BE2C (cell line): ENCODE measurements around the gene PREX1.

Source experiments
- DNase-seq: peaks from one replicate; pipeline ENCODE4 v3.0.0-alpha.2; 2020
- H3K27me3 ChIP-seq: fragments of 250-450 bp; sonication (Bioruptor Pico); 2 replicates; pipeline ENCODE4 v1.5.1; 2020; ENCODE audit warnings: mild to moderate bottlenecking
- H3K36me3 ChIP-seq: fragments of 250-450 bp; sonication (Bioruptor Pico); 2 replicates; pipeline ENCODE4 v1.5.1; 2020; ENCODE audit warnings: mild to moderate bottlenecking
- H3K4me1 ChIP-seq: fragments of 250-450 bp; sonication (Bioruptor Pico); 2 replicates; pipeline ENCODE4 v1.5.1; 2020
- H3K4me3 ChIP-seq: 2 replicates; pipeline ENCODE4 v1.5.1; 2011; ENCODE audit warnings: low read depth, low read length
- H3K9me3 ChIP-seq: fragments of 250-450 bp; sonication (Bioruptor Pico); 2 replicates; pipeline ENCODE4 v1.5.1; 2020
- CTCF ChIP-seq: IDR thresholded peaks from 2 replicates; pipeline ENCODE4 v1.5.1; 2012; ENCODE audit warnings: mild to moderate bottlenecking, low read depth, low read length

PREX1 gene

GRCh38 chr20:48596334-48596898 lies 231.4 kb downstream of the PREX1 start:
- Histone ChIP-seq H3K27me3 (no peaks in the 10 kb centered on the region), H3K4me1 (no peaks in the 10 kb centered on the region), H3K36me3 (no peaks in the 10 kb centered on the region), H3K9me3 (no peaks in the 10 kb centered on the region; the same call in 1 of the 2 replicates), H3K4me3 (no peak overlapping the region)
- TF ChIP-seq CTCF: no peak
- no peak for DNase-seq

GRCh38 chr20:48595495-48596333 lies 232.1 kb downstream of the PREX1 start:
- Histone ChIP-seq H3K36me3 (no peaks in the 10 kb centered on the region), H3K9me3 (no peaks in the 10 kb centered on the region; the same call in 1 of the 2 replicates), H3K27me3 (no peaks in the 10 kb centered on the region), H3K4me3 (no peak overlapping the region), H3K4me1 (no peaks in the 10 kb centered on the region)
- no peak for DNase-seq
- TF ChIP-seq CTCF: no peak

GRCh38 chr20:48594533-48594932 lies 233.3 kb downstream of the PREX1 start:
- H3K4me3 ChIP-seq: no peak overlapping the region

GRCh38 chr20:48592107-48592940 lies 235.5 kb downstream of the PREX1 start:
- no peak for TF ChIP-seq CTCF
- Histone ChIP-seq H3K9me3 (no peaks in the 10 kb centered on the region; the same call in 1 of the 2 replicates), H3K27me3 (no peaks in the 10 kb centered on the region), H3K36me3 (no peaks in the 10 kb centered on the region), H3K4me1 (no peaks in the 10 kb centered on the region), H3K4me3 (no peak overlapping the region)
- no peak for DNase-seq

More at GRCh38 chr20:48594533-48594932, 233.3 kb downstream of the PREX1 start:
- TF ChIP-seq CTCF: no peak
- H3K9me3 ChIP-seq: no peaks in the 10 kb centered on the region; the same call in 1 of the 2 replicates
- no peaks in the 10 kb centered on the region for H3K27me3 ChIP-seq
- no peak for DNase-seq
- no peaks in the 10 kb centered on the region for H3K36me3 ChIP-seq
- no peaks in the 10 kb centered on the region for H3K4me1 ChIP-seq

- no peaks in the 10 kb centered on the region for H3K4me1 ChIP-seq
- H3K36me3 ChIP-seq: no peaks in the 10 kb centered on the region
- no peaks in the 10 kb centered on the region for H3K9me3 ChIP-seq
- H3K4me3 ChIP-seq: no peak overlapping the region
- H3K27me3 ChIP-seq: no peaks in the 10 kb centered on the region
- no peak for TF ChIP-seq CTCF
- no peak for DNase-seq
These were observed 241.1 kb downstream of the PREX1 start for GRCh38 chr20:48586730-48587129.
